Mucosa of descending colon (tissue), 3 donors: Measurements from ENCODE around the gene GPR141. TPM values are rescaled to one million over a fixed set of nuclear protein-coding genes. Genes with fewer than 3 reads are reported as not detected.

Source experiments
- ATAC-seq: fragments of 200-7000 bp; cut with Tn5 transposase; one replicate; pipeline ENCODE4 v1.9.1; 2020; ENCODE audit warnings: mild to moderate bottlenecking, moderate library complexity
- DNase-seq, 3 donors: peaks; one replicate each; pipeline ENCODE4 v3.0.0-alpha.2; 2020
- H3K36me3 ChIP-seq: fragments of 200-600 bp; one replicate; pipeline ENCODE4 v1.8.0; 2021; ENCODE audit warnings: low read depth, mild to moderate bottlenecking
- H3K4me1 ChIP-seq: fragments of 200-600 bp; one replicate; pipeline ENCODE4 v1.8.0; 2021; ENCODE audit warnings: low read depth, mild to moderate bottlenecking
- H3K4me3 ChIP-seq: fragments of 200-600 bp; one replicate; pipeline ENCODE4 v1.8.0; 2021; ENCODE audit warnings: mild to moderate bottlenecking
- H3K9me3 ChIP-seq: fragments of 200-600 bp; one replicate; pipeline ENCODE4 v1.8.0; 2021; ENCODE audit warnings: mild to moderate bottlenecking
- CTCF ChIP-seq: fragments of 200-600 bp; IDR thresholded peaks from one replicate; pipeline ENCODE4 v1.8.0; 2022; ENCODE audit warnings: antibody characterized with exemption, mild to moderate bottlenecking
- intact Hi-C, 2 donors: fragments of 100-400 bp; cut with DNase I in 1 of 2; cut with micrococcal nuclease in 1 of 2; formaldehyde crosslinking; loops; one replicate each; pipeline versions ENCODE4 v1.11.0 to v1.11.1; 2022; cut with DNase I, micrococcal nuclease
- total RNA-seq, 3 donors: library from RNA; stranded (reverse); fragmentation: NEBNext Ultra II Directional in 2 of 3; extraction: Animal tissue kit (Norgen Biotek cat#: 25700) in 2 of 3; gene quantifications; one replicate each; pipeline versions ENCODE4 v1.2.1 to v1.2.4, GENCODE V29; 2021 to 2023
- donor health status: DM: no; HTN: no; CAD: no; lungs with moderate emphysema.
- donor health status: DM: no; HTN: no; CAD: no.
- donor health status: DM: no; HTN: yes; CAD: no.

Gene GPR141
- total RNA-seq, 3 donors from 2014 or later, result 0.94 to 1.0 TPM; not detected in 1

GRCh38 chr7:37786741-37787569, 103.4 kb downstream of the GPR141 start:
- Histone ChIP-seq H3K9me3 (no peaks in the 10 kb centered on the region), H3K4me1 (no peaks in the 10 kb centered on the region), H3K4me3 (no peak overlapping the region), H3K36me3 (no peaks in the 10 kb centered on the region)
- ATAC-seq (peak; percentile 56), DNase-seq (no peak)
- intact Hi-C loops, result no loop called here
- TF ChIP-seq CTCF, result no peak

Other genes starting within 250 kb of the GPR141 start
- gene ELMO1, start 234.9 kb upstream of the GPR141 start, total RNA-seq, result 10 to 100 TPM in 2 of 3 donors, 1 to 10 TPM in 1; 9.7 to 27.2 (median 18.2) TPM
- not detected for gene NME8, start 164.8 kb downstream of the GPR141 start, total RNA-seq
- gene SFRP4, start 233.1 kb downstream of the GPR141 start, total RNA-seq, result 1 to 10 TPM in 1 of 3 donors, under 1 TPM in 2; 0.19 to 1.5 (median 0.29) TPM
- gene EPDR1, start 236.9 kb downstream of the GPR141 start, total RNA-seq, result 10 to 100 TPM in 2 of 3 donors, 1 to 10 TPM in 1; 9.6 to 25.8 (median 13.6) TPM